GM12873 (cell line): ENCODE results near the gene SMCO2.

Experiments used
- CTCF ChIP-seq: IDR thresholded peaks from 2 replicates; pipeline ENCODE4 v1.5.1; 2012; ENCODE audit warnings: low read depth, mild to moderate bottlenecking, moderate library complexity, low read length, control low read depth; ENCODE audit not compliant: insufficient read depth; ENCODE audit errors: missing control alignments

The SMCO2 gene

GRCh38 chr12:27436029-27436428, 10.5 kb upstream of the SMCO2 start:
- no peak for TF ChIP-seq CTCF

GRCh38 chr12:27436768-27437167, 9.8 kb upstream of the SMCO2 start:
- TF ChIP-seq CTCF, result no peak

- TF ChIP-seq CTCF, result no peak
Measured at GRCh38 chr12:27437839-27438238, 8.7 kb upstream of the SMCO2 start.

- no peak for TF ChIP-seq CTCF
Measured at GRCh38 chr12:27447761-27448160, 1.2 kb downstream of the SMCO2 start.

GRCh38 chr12:27449026-27449425, 2.5 kb downstream of the SMCO2 start:
- no peak for TF ChIP-seq CTCF

GRCh38 chr12:27449893-27450534, 3.5 kb downstream of the SMCO2 start:
- no peak for TF ChIP-seq CTCF

- no peak for TF ChIP-seq CTCF
Measured at GRCh38 chr12:27451036-27451825, 4.7 kb downstream of the SMCO2 start.
